MM.1S (cell line): Measurements from ENCODE around the gene STX8.

Experiments used
- EZH2phosphoT487 ChIP-seq: fragments of 300-600 bp; sonication (generic); IDR thresholded peaks from 2 replicates; pipeline ENCODE4 v1.6.1; 2018; ENCODE audit warnings: antibody characterized with exemption, low read length
- TF ChIP-seq, protein P1 (sequence below): fragments of 300-600 bp; sonication (generic); IDR thresholded peaks from 2 replicates; pipeline ENCODE4 v1.5.1; 2016; ENCODE audit warnings: antibody characterized with exemption, low read length, mixed read lengths

- TF ChIP-seq, protein P1, sequence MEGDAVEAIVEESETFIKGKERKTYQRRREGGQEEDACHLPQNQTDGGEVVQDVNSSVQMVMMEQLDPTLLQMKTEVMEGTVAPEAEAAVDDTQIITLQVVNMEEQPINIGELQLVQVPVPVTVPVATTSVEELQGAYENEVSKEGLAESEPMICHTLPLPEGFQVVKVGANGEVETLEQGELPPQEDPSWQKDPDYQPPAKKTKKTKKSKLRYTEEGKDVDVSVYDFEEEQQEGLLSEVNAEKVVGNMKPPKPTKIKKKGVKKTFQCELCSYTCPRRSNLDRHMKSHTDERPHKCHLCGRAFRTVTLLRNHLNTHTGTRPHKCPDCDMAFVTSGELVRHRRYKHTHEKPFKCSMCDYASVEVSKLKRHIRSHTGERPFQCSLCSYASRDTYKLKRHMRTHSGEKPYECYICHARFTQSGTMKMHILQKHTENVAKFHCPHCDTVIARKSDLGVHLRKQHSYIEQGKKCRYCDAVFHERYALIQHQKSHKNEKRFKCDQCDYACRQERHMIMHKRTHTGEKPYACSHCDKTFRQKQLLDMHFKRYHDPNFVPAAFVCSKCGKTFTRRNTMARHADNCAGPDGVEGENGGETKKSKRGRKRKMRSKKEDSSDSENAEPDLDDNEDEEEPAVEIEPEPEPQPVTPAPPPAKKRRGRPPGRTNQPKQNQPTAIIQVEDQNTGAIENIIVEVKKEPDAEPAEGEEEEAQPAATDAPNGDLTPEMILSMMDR, result no peak
- TF ChIP-seq EZH2phosphoT487, result no peak
These were observed 277.5 kb downstream of the STX8 start for GRCh38 chr17:9298135-9298534.
